Endothelial cell of umbilical vein (primary cell): ENCODE measurements around the gene GON7. TPM values are rescaled to one million over a fixed set of nuclear protein-coding genes. Genes with fewer than 3 reads are reported as not detected.

Source experiments
- BruUV-seq: library from RNA; stranded (reverse); fragments of 400-500 nt; replicated peaks from 2 replicates; lab custom pipeline; 2021; lab: Mats Ljungman, UMichigan
- CTCF ChIA-PET: fragments of 300-600, 350-600 bp; sonication (Branson Sonifier 250); formaldehyde crosslinking; loops from one replicate; lab custom pipeline; 2021; ENCODE audit warnings: antibody characterized with exemption, inconsistent platforms; lab: Charles Lee
- POLR2A ChIA-PET: fragments of 300-600, 350-600 bp; sonication (Branson Sonifier 250); formaldehyde crosslinking; loops from one replicate; lab custom pipeline; 2021; ENCODE audit warnings: antibody characterized with exemption, inconsistent platforms; lab: Charles Lee
- DNase-seq: peaks from one replicate; pipeline ENCODE4 v3.0.0-alpha.2; 2011; ENCODE audit warnings: low read depth, low spot score
- FAIRE-seq: peaks from 2 replicates; lab custom pipeline; 2011; peaks lifted over from hg19 to GRCh38; lab: Jason Lieb, UNC
- H2AFZ ChIP-seq: 2 replicates; pipeline ENCODE4 v1.6.0; 2012; ENCODE audit warnings: low read depth, low read length, control low read depth, inconsistent platforms
- H3K27ac ChIP-seq: 2 replicates; pipeline ENCODE4 v1.5.1; 2011; ENCODE audit warnings: low read depth, mild to moderate bottlenecking, control low read depth, low read length, moderate library complexity; ENCODE audit not compliant: insufficient read depth
- H3K27me3 ChIP-seq, 2 experiments: 2 replicates each; pipeline versions ENCODE4 v1.6.0 to v1.6.1; 2011; ENCODE audit warnings: low read length in 2 of 2, mixed read lengths in 1 of 2; ENCODE audit not compliant: control insufficient read depth in 2 of 2, insufficient read depth in 2 of 2
- H3K36me3 ChIP-seq, 2 experiments: 2 replicates in 1 of 2; 3 replicates in 1 of 2; pipeline ENCODE4 v1.5.1; 2011; ENCODE audit warnings: low read length in 2 of 2, mild to moderate bottlenecking in 1 of 2, moderate library complexity in 1 of 2; ENCODE audit not compliant: control insufficient read depth in 2 of 2, insufficient read depth in 2 of 2; ENCODE audit errors: extremely low read depth in 1 of 2
- H3K4me1 ChIP-seq: 3 replicates; pipeline ENCODE4 v1.5.1; 2011; ENCODE audit warnings: mild to moderate bottlenecking, low read length; ENCODE audit not compliant: control insufficient read depth, insufficient read depth; ENCODE audit errors: extremely low read depth
- H3K4me2 ChIP-seq: 2 replicates; pipeline ENCODE4 v1.6.1; 2011; ENCODE audit warnings: low read length, control low read depth, mixed read lengths; ENCODE audit not compliant: insufficient read depth
- H3K4me3 ChIP-seq, 3 experiments: fragments of 200-600 bp in 1 of 3; sonication (generic), shearing (Covaris generic) in 1 of 3; replicated peaks in 1 of 3; 2 replicates each; pipeline ENCODE4 v1.5.1; 2011 to 2016; ENCODE audit warnings: control low read depth in 3 of 3, low read length in 3 of 3, mild to moderate bottlenecking in 2 of 3, inconsistent platforms in 1 of 3, low read depth in 1 of 3, moderate library complexity in 1 of 3; ENCODE audit not compliant: insufficient read depth in 1 of 3
- H3K79me2 ChIP-seq: 2 replicates; pipeline ENCODE4 v1.6.0; 2012; ENCODE audit warnings: low read length, inconsistent platforms; ENCODE audit not compliant: control insufficient read depth, insufficient read depth
- H3K9ac ChIP-seq: replicated peaks from 2 replicates; pipeline ENCODE3; 2011; ENCODE audit warnings: low read length, control low read depth; ENCODE audit not compliant: insufficient read depth; ENCODE audit errors: extremely low read depth
- H3K9me1 ChIP-seq: replicated peaks from 3 replicates; pipeline ENCODE4 v1.6.0; 2011; ENCODE audit warnings: mild to moderate bottlenecking, low read length; ENCODE audit not compliant: control insufficient read depth, insufficient read depth; ENCODE audit errors: extremely low read depth
- H3K9me3 ChIP-seq: replicated peaks from 2 replicates; pipeline ENCODE4 v1.5.1; 2012; ENCODE audit warnings: low read length, inconsistent platforms; ENCODE audit not compliant: control insufficient read depth, insufficient read depth
- H4K20me1 ChIP-seq: replicated peaks from 2 replicates; pipeline ENCODE3; 2011; ENCODE audit warnings: mild to moderate bottlenecking, low read length; ENCODE audit not compliant: control insufficient read depth, insufficient read depth; ENCODE audit errors: extremely low read depth
- EZH2 ChIP-seq: IDR thresholded peaks from 2 replicates; pipeline ENCODE4 v1.6.1; 2012; ENCODE audit warnings: borderline replicate concordance, low read depth, mild to moderate bottlenecking, moderate library complexity, low read length, inconsistent platforms; ENCODE audit not compliant: severe bottlenecking
- FOS ChIP-seq: IDR thresholded peaks from 2 replicates; pipeline ENCODE4 v1.6.1; 2011; ENCODE audit warnings: mild to moderate bottlenecking, low read length, moderate library complexity, borderline replicate concordance; ENCODE audit not compliant: insufficient read depth
- GATA2 ChIP-seq: IDR thresholded peaks from 2 replicates; pipeline ENCODE4 v1.7.0; 2011; ENCODE audit warnings: low read depth, mild to moderate bottlenecking, moderate library complexity, mixed read lengths, low read length; ENCODE audit not compliant: insufficient read length, insufficient read depth
- JUN ChIP-seq: IDR thresholded peaks from 2 replicates; pipeline ENCODE4 v1.6.1; 2011; ENCODE audit warnings: borderline replicate concordance, low read depth; ENCODE audit not compliant: insufficient read length, insufficient read depth
- MYC ChIP-seq: IDR thresholded peaks from one replicate; pipeline ENCODE4 v1.6.1; 2011; ENCODE audit warnings: mild to moderate bottlenecking, low read depth, low read length
- POLR2A ChIP-seq: IDR thresholded peaks from 2 replicates; pipeline ENCODE4 v1.6.1; 2012; ENCODE audit warnings: low read depth, mild to moderate bottlenecking, control low read depth, low read length
- POLR2AphosphoS5 ChIP-seq: IDR thresholded peaks from 2 replicates; pipeline ENCODE4 v1.6.1; 2012; ENCODE audit warnings: low read depth, mild to moderate bottlenecking, control low read depth, low read length, moderate library complexity; ENCODE audit not compliant: insufficient read depth
- dilution Hi-C: fragments of 300-500 bp; cut with MboI; formaldehyde crosslinking; loops from one replicate; pipeline ENCODE4 v1.15.0; 2019; ENCODE audit warnings: low sequenced_read_pairs; ENCODE audit not compliant: extremely low pct_ligation_motif_present
- intact Hi-C: fragments of 100-400 bp; cut with micrococcal nuclease; formaldehyde crosslinking; loops from one replicate; pipeline ENCODE4 v1.10.0; 2022
- polyA plus RNA-seq, 4 experiments: library from polyadenylated mRNA; depleted of rRNA in 3 of 4; stranded (reverse) in 3 of 4; unstranded in 1 of 4; fragments of >200 nt; gene quantifications; 2 replicates each; pipeline versions ENCODE4 v1.2.1 to v1.2.3, GENCODE V29; 2011 to 2012; ENCODE audit warnings: missing spikeins in 1 of 4
- total RNA-seq: library from RNA; stranded (reverse); gene quantifications from 2 replicates; pipeline ENCODE4 v1.2.3, GENCODE V29; 2021
- TF ChIP-seq, protein P1 (sequence below): IDR thresholded peaks from 2 replicates; pipeline ENCODE4 v1.6.1; 2011; ENCODE audit not compliant: insufficient read depth, insufficient read length
- TF ChIP-seq, protein P2 (sequence below), 2 donors: IDR thresholded peaks; 1 replicate in 1 of 2; 2 replicates in 1 of 2; pipeline ENCODE4 v1.5.1; 2011; ENCODE audit warnings: low read length in 2 of 2, mild to moderate bottlenecking in 2 of 2, moderate library complexity in 2 of 2, control low read depth in 1 of 2, inconsistent platforms in 1 of 2, low read depth in 1 of 2; ENCODE audit not compliant: insufficient read depth in 1 of 2; ENCODE audit errors: extremely low read depth in 1 of 2

GON7 gene
- total and polyA plus RNA-seq, 2 donors (not counting 3 experiments of a cell fraction or from before 2014, with no cell fraction given), result 5.5 to 11.5 TPM

DNA sequence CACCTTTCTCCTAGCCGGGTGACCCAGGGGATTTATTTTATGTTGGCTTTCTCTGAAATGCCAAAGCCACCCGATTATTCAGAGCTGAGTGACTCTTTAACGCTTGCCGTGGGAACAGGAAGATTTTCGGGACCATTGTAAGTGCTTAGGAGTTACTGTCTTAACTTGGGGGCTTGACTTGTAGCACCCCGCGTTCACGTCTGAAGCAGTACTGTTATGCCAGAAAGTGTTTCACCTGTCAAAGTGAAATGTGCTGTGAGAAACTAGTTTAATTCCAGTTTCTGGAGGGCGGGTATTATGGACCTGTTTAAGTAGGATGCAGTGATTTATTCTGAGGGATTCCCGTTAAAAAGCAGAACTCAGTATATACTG is 21.5 kb downstream of the GON7 start:
- dilution Hi-C loops, result no loop called here
- H3K4me2 ChIP-seq, result peak overlapping the region; percentile 99
- peaks cover 21% of the 10 kb centered on the region for H3K4me1 ChIP-seq
- BruUV-seq, result TSS peak; percentile 51
- CTCF ChIA-PET, result interaction anchor here (0.8 to 3.5 kb wide), 11 partner anchors 8 to 434 kb away, joined by 3 to 33 read pairs (median 5); partner anchors contain the start of genes GON7 and UBR7
- TF ChIP-seq GATA2 (no peak), JUN (no peak), EZH2 (no peak), MYC (no peak), POLR2A (no peak), POLR2AphosphoS5 (no peak), FOS (no peak)
- TF ChIP-seq, protein P1, sequence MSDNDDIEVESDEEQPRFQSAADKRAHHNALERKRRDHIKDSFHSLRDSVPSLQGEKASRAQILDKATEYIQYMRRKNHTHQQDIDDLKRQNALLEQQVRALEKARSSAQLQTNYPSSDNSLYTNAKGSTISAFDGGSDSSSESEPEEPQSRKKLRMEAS, result no peak
- TF ChIP-seq, protein P2, sequence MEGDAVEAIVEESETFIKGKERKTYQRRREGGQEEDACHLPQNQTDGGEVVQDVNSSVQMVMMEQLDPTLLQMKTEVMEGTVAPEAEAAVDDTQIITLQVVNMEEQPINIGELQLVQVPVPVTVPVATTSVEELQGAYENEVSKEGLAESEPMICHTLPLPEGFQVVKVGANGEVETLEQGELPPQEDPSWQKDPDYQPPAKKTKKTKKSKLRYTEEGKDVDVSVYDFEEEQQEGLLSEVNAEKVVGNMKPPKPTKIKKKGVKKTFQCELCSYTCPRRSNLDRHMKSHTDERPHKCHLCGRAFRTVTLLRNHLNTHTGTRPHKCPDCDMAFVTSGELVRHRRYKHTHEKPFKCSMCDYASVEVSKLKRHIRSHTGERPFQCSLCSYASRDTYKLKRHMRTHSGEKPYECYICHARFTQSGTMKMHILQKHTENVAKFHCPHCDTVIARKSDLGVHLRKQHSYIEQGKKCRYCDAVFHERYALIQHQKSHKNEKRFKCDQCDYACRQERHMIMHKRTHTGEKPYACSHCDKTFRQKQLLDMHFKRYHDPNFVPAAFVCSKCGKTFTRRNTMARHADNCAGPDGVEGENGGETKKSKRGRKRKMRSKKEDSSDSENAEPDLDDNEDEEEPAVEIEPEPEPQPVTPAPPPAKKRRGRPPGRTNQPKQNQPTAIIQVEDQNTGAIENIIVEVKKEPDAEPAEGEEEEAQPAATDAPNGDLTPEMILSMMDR (IDR thresholded peaks at IDR 0.05; ENCODE audit: extremely low read depth in 1 of 2, insufficient read depth in 1 of 2, low read depth in 1 of 2, low read length in 2 of 2), result no peak
- no peak for FAIRE-seq
- H3K27ac ChIP-seq, result peak overlapping the region; percentile 98
- POLR2A ChIA-PET, result interaction anchor here (0.6 to 2.1 kb wide), 3 partner anchors 22 to 284 kb away, joined by 3 to 8 read pairs (median 4); partner anchors contain the start of genes GON7 and UBR7
- peak overlapping the region; percentile 58 to 98 (median 96) for H3K4me3 ChIP-seq
- H3K9me1 ChIP-seq, result no peaks in the 10 kb centered on the region
- intact Hi-C loops, result loop anchor here (1.0 to 10.0 kb wide), 2 partner anchors 22 to 1081 kb away; partner anchors contain the start of genes ATXN3, GON7 and UBR7
- no peaks in the 10 kb centered on the region for H3K27me3 ChIP-seq
- H3K9ac ChIP-seq, result peak overlapping the region; percentile 90
- no peaks in the 10 kb centered on the region for H3K9me3 ChIP-seq
- H4K20me1 ChIP-seq, result no peaks in the 10 kb centered on the region
- no peak for DNase-seq
- peaks cover 18% of the 10 kb centered on the region for H3K79me2 ChIP-seq
- no peaks in the 10 kb centered on the region for H3K36me3 ChIP-seq
- H2AFZ ChIP-seq, result peak overlapping the region; percentile 91
